Left lobe of liver (tissue), 2 donors: ENCODE results near the gene PCDHGC3. TPM values are rescaled to one million over a fixed set of nuclear protein-coding genes. Genes with fewer than 3 reads are reported as not detected.

Experiments
- ATAC-seq: fragments of 200-7000 bp; cut with Tn5 transposase; one replicate; pipeline ENCODE4 v1.9.1; 2020; ENCODE audit warnings: mild to moderate bottlenecking, moderate library complexity
- DNase-seq: peaks from one replicate; pipeline ENCODE4 v3.0.0-alpha.2; 2020; ENCODE audit warnings: low spot score
- total RNA-seq: library from RNA; stranded (reverse); gene quantifications from one replicate; pipeline ENCODE4 v1.2.1, GENCODE V29; 2021
- donor health status: DM: no; HTN: no; CAD: no; lungs with moderate emphysema.
- donor health status: DM: no; HTN: yes; CAD: no.

The PCDHGC3 gene
- total RNA-seq, 1 donor from 2014 or later: 8.5 TPM

DNA sequence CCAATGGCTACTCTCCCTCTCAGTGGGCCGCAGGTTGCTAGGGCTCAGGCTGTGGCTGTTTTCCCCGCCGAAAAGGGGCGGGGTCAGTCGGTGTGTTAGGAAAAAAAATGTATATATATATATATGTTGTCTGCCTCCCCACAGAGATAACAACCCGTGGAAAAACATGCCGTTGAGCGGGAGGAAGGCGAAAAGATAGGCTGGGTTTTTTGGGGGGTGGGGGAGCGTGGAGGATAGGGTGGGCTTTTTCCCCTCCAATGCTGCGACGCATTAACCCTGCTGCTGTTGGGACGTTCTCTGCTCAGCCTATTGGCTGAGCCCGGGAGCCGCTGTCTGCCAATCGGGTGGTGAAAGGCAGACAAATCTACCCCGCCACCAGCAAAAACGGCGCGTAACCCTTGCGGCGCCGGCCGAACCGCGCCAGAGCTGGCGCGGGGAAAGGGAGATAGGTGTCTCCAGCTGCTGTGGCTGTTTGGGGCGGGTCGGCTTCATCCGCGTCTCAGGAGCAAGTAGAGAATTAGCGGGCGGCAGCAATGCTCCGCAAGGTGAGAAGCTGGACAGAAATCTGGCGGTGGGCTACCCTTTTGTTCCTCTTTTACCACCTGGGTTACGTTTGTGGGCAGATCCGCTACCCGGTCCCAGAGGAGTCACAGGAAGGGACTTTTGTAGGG lies 9.0 kb downstream of the PCDHGC3 start, which contains the start of gene PCDHGC4:
TSS of gene PCDHGC4 (plus strand) at position 390 of the 671 bp plus-strand sequence. CDS start at position 534, 144 bp downstream.
- DNase-seq (no peak), ATAC-seq (no peak)

DNA sequence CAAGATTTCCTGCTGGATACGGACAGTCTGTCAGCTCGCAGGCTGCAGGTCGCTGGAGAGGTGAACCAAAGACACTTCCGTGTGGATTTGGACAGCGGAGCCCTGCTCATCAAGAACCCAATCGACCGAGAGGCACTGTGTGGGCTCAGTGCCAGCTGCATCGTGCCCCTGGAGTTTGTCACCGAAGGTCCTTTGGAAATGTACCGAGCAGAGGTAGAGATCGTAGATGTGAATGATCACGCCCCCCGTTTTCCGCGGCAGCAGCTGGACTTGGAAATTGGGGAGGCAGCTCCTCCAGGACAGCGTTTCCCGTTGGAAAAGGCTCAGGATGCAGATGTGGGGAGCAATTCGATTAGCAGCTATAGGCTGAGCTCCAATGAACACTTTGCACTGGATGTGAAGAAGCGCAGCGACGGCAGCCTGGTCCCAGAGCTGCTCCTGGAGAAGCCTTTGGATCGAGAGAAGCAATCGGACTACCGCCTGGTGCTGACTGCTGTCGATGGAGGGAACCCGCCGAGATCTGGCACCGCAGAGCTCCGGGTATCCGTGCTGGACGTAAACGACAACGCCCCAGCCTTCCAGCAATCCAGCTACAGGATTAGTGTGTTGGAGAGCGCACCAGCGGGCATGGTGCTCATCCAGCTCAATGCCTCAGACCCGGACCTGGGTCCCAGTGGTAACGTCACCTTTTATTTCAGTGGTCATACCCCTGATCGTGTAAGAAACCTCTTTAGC lies 9.7 kb downstream of the PCDHGC3 start:
- no peak for ATAC-seq
- DNase-seq: no peak

DNA sequence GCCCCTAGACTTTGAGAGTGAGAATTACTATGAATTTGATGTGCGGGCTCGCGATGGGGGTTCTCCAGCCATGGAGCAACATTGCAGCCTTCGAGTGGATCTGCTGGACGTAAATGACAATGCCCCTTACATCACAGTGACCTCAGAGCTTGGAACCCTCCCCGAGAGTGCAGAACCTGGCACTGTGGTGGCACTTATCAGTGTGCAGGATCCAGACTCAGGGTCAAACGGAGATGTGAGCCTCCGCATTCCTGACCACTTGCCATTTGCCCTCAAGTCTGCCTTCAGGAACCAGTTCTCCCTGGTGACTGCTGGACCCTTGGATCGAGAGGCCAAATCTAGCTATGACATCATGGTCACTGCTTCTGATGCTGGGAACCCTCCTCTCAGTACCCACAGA lies 10.3 kb downstream of the PCDHGC3 start:
- DNase-seq (no peak), ATAC-seq (no peak)

DNA sequence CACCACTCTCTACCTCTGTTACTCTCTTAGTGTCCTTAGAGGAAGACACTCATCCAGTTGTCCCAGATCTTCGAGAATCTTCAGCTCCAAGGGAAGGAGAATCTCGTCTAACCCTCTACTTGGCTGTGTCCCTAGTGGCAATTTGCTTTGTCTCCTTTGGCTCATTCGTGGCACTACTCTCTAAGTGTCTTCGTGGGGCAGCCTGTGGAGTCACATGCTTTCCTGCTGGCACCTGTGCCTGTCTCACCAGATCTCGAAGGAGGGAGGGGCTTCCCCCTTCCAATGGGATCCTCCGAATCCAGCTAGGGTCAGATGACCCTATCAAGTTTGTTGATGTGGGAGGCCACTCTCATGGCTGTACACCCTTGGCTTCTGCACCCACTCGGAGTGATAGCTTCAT lies 11.4 kb downstream of the PCDHGC3 start:
- DNase-seq: no peak
- no peak for ATAC-seq

DNA sequence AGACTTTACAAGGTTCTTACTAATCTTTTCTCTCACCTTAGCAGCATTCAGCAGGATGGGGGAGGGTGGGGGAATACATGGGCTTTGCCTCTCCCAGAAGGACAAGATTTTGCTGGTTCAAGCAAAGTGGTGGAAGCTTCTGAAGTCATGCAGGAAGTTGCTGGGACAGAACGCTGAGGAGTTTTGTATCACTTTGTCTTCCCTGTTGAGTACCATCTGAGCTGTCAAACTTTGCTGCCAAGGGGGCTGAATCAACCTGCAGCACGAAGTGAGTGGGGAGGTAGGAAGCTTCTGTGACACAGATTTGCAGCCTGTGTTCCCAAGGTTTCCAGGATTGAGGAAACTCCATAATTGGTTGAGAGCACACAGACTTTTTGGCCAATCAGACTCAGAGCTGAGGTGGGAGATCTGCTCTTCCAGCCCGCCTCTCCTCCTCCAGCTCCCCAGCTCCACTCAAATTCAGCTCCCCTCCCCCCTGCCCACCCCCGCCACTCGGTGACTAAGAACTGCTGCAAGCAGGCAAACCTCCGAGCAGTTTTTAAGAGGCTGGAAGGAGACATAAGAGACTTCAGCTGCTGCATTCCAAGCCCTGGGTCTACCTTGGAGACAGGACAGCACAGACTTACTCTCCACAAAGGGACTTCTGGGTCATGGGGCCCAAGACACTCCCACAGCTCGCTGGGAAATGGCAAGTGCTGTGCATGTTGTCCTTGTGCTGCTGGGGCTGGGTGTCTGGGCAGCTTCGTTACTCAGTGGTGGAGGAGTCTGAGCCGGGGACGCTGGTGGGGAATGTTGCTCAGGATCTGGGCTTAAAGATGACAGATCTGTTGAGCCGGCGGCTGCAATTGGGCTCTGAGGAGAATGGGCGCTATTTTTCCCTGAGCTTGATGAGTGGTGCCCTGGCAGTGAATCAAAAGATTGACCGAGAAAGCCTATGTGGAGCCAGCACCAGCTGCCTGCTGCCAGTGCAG lies 13.1 kb downstream of the PCDHGC3 start, which contains the start of gene PCDHGC5:
TSS of gene PCDHGC5 (plus strand) at position 491 of the 971 bp plus-strand sequence. CDS start at position 651, 160 bp downstream.
- no peak for ATAC-seq

DNA sequence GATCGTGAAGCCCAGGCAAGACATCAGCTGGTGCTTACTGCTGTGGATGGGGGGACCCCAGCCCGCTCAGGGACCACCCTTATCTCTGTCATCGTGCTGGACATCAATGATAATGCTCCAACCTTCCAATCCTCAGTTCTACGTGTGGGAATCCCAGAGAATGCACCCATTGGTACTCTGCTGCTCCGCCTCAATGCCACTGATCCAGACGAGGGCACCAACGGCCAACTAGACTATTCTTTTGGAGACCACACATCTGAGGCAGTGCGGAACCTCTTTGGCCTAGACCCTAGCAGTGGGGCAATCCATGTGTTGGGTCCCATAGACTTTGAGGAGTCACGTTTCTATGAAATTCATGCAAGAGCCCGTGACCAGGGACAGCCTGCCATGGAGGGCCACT lies 14.1 kb downstream of the PCDHGC3 start:
- no peak for DNase-seq
- no peak for ATAC-seq

More for the DNA sequence above, 13.1 kb downstream of the PCDHGC3 start, which contains the start of gene PCDHGC5:
- no peak for DNase-seq

DNA sequence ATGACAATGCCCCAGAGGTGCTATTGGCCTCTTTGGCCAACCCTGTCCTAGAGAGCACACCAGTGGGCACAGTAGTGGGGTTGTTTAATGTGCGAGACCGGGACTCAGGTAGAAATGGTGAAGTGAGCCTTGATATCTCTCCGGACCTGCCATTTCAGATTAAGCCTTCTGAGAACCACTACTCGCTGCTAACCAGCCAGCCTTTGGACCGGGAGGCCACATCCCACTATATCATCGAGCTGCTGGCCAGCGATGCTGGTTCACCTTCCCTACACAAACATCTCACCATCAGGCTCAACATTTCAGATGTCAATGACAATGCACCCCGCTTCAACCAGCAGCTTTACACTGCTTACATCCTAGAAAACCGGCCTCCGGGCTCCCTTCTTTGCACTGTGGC lies 14.5 kb downstream of the PCDHGC3 start:
- ATAC-seq (no peak), DNase-seq (no peak)

DNA sequence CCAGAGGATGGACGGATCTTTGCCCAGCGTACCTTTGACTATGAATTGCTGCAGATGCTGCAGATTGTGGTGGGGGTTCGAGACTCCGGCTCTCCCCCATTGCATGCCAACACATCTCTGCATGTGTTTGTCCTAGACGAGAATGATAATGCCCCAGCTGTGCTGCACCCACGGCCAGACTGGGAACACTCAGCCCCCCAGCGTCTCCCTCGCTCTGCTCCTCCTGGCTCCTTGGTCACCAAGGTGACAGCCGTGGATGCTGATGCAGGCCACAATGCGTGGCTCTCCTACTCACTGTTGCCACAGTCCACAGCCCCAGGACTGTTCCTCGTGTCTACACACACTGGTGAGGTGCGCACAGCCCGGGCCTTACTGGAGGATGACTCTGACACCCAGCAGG lies 15.0 kb downstream of the PCDHGC3 start:
- ATAC-seq: no peak
- DNase-seq: no peak

DNA sequence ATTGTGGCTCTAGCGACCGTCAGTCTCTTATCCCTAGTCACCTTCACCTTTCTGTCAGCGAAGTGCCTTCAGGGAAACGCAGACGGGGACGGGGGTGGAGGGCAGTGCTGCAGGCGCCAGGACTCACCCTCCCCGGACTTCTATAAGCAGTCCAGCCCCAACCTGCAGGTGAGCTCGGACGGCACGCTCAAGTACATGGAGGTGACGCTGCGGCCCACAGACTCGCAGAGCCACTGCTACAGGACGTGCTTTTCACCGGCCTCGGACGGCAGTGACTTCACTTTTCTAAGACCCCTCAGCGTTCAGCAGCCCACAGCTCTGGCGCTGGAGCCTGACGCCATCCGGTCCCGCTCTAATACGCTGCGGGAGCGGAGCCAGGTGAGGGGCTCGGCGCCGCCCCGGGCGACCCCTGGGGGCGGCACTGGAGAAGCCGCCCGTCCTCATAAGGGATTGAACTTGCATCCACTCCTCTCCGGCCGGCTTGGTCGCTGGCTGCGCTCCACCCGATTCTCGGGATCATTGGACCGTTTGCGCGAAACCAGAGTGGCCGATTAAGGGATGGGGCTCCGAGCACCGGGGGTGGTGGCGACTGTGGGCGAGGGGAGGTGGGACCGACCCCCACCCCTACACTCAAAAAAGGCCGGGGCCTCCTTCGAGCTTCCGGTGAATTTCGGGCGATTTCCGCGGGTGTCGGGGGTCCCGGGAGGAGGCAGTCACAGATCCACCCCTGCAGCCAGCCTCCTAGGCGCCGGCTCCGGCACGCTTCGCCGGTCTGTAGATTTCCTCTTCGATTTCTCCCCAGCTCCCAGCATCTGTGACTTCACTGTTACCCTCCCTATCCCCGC lies 15.8 kb downstream of the PCDHGC3 start:
- no peak for DNase-seq
- ATAC-seq: no peak

DNA sequence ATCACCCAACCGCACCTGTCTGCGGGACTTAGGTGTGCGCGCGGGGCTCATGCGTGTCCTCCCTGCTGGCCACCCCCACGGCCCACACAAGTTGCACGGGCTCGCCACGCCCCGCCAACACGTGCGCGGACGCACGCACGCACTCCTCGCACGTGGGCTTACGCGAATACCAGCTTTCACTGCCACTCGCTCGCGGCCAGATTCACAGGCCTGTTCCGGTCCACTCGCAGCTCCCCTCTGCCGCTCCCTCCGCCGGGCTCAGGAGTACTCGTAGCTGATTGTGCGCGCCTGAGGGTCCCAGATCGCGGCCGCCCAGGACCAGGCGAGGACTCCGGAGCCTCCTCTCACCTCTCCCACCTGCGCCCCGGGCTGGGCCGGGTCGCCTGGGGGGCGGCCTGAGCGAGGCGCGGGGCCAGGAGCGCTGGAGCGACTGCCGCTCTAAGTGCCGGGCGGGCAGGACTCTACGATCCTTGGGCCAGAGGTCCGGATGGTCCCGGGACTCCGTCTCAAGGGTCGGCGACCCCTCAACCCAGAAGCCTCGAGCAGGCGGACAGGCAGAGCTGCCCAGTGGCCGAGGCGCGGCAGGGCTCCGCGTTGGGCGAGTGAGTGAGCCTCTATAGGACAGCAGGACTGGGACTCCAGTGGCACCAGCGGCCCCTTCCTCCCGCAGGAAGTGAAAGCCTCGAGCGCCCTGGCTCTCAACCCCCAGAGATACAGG lies 16.6 kb downstream of the PCDHGC3 start:
- DNase-seq (no peak), ATAC-seq (peak; percentile 31)

DNA sequence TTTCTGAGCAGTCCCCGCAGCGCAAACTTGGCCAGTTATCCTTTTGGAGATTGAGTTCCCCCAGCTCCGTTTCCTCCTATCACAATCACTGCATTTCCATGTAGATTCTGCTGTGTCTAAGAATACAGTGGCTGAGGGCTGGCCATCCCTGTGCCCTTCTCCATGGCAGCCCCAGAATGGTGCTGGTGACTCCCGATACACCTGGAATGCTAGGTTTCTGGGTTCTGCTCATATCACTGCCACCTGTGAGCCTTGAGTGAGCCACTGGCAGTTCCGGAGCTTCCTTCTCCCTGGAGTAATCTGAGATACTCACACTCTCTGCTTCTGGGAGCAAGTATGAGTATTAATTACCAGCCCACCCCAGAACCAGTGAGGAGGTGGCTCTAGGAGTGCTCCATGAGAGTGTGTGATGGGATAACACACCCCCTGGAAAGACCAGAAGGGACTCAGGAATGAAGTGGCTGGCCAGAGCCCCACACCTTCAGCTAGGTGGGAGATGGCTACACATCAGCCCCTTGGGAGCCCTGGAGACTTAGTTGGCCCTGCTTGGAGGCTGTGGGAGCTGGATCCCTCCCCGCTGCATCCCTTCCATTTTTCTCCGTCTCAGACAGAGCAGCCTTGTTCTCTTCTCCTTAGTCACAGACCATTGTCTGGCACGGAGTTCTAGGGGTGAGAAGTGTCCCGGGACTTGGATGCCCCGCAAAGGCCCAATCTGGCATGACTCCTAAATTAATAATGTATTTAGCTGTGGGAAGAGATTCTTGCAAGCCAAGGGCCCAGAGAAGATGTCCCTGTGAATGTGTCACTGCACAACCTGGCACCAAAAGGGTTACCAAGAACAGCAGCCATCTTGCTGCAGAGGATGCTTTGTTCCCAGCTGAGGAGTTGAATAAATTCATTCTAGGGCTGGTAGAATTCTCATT lies 18.0 kb downstream of the PCDHGC3 start:
- ATAC-seq (no peak), DNase-seq (no peak)

DNA sequence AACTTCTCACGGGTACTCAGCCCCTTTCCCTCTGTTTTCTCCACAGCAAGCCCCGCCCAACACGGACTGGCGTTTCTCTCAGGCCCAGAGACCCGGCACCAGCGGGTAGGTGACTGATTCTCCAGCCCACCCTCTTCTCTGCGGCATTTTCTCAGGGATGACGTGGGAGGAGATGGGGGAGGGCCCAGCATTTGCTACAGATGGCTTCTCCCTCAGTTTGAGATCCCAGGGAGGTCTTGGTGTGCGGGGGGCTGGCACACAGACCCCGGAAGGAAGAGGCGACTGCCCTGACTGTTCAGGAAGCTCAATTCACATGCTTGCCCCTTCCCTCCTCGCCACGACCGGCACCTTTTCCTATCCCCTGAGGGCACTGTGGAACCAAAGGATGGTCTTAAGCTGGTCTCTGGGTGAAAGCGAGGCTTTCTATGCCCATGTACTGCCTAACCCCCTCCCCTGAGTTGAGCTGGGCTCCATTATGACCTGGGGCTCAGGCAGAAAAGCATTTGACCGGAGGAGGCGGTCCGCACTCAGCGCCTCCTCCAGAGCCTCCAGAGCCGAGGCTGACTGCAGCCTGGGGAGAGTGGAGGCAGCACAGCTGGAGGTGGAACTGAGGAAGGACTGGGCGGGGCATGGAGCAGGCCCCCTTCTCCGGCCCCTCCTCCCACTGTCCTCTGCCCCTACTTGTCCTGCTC lies 19.1 kb downstream of the PCDHGC3 start:
- DNase-seq (no peak), ATAC-seq (no peak)

DNA sequence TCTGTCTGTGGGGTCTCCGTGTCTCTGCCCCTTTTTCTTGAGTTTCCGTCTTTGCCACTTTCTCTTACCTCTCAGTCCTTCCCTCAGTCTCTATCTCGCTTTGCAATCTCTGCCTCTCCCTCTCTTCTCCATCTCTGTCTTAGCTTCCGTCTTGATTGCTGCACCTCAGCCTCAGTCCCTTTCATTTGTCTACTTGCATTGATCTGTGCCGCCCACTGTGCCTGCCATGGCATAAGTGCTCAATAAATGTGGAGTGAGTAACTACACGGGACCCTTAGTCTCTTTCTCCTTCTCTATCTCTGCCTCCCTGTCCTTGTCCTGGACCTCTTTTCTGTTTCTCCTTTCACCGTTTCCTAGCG lies 19.7 kb downstream of the PCDHGC3 start:
- no peak for DNase-seq

DNA sequence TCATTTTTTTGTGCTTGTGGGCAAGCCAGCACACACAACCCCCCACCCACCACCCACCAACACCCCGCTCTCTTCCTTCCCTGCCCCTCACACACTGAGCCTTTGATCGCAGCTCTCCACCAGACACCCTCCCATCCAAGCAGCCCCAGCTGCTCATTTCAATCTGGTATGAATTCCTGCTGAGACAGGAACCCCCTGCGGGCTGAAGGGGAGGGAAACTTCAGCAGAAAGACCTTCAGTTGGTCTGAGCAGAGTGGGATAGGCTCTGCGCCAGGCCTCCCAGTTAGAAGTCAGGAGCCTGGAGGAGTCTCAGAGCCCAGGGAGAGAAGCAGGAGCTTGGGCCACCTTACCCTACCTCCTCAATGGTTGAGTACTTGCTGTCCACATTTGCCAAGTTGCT lies 20.3 kb downstream of the PCDHGC3 start:
- ATAC-seq (no peak), DNase-seq (no peak)

More for the DNA sequence above, 19.7 kb downstream of the PCDHGC3 start:
- no peak for ATAC-seq

DNA sequence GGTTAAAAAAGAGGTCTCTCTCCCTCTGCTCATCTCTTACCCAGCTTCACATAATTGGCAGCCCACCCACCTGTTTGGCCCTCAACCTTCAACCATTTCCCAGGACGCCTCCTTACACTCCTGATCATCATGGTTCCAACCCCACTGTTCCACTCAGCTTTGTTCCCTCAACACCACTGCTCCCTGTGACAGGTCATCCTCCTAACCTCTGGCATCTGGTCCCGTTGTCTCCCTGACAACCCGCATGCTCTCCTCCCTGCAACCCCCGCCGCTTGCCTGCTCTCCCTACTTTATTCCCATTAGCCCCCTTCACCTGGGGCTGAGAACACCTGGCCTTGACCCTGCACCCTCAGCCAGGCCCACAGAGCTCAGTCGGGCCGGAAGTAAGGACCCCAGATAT lies 26.0 kb downstream of the PCDHGC3 start:
- DNase-seq (no peak), ATAC-seq (no peak)

DNA sequence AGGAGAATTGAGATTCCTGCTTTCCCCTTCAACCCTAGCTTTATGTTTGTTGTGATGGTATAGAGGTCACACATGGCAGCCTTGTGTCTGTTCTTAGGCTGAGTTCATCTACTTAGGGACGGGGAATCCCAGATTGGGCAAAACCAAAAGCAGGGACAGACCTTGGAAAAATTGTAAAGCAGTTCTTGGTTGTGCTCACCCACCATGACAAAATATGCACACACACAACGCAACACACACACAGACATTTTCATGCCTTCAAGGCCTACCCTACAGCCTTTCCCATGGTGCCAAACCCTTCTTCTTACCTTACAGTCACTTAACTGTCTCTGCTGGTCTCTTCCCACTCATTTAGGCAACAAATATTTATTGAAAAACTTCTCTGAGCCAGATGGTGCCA lies 27.9 kb downstream of the PCDHGC3 start:
- no peak for ATAC-seq
- DNase-seq: no peak

DNA sequence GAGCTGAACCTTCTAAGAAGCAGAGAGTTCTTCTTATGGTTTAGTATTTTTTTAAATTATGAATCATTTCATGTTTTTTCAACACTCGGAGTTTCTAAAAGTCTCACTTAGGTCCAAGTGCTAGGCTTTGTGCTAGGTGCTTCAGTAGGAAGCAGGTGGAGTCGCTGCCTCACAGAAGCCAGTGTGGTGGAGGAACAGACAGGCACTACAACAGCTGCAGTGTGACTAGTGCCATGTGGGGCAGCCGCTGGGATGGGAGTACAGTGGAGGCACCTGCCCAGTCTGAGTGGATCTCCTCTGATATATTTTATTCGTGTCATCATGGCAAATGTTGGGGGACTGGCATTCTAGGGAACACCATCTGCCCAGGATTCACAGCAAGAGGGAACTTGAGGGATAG lies 28.4 kb downstream of the PCDHGC3 start:
- DNase-seq (no peak), ATAC-seq (no peak)
